CD14-positive monocyte (primary cell): ENCODE data around the gene ZNF783. TPM values are rescaled to one million over a fixed set of nuclear protein-coding genes. Genes with fewer than 3 reads are reported as not detected.

Experiments used
- DNase-seq, 3 donors: peaks; one replicate each; pipeline ENCODE4 v3.0.0-alpha.2; 2011 to 2022
- H2AFZ ChIP-seq: 2 replicates; pipeline ENCODE4 v1.6.0; 2012; ENCODE audit warnings: mild to moderate bottlenecking, low read depth, low read length, inconsistent platforms; ENCODE audit not compliant: insufficient read depth, poor library complexity, severe bottlenecking
- H3K27ac ChIP-seq, 2 donors: 1 replicate in 1 of 2; 2 replicates in 1 of 2; pipeline ENCODE4 v1.5.1; 2012 to 2013; ENCODE audit warnings: low read length in 2 of 2, control low read depth in 1 of 2, inconsistent platforms in 1 of 2, low read depth in 1 of 2, mild to moderate bottlenecking in 1 of 2
- H3K27me3 ChIP-seq, 2 donors: one replicate each; pipeline versions ENCODE4 v1.6.0 to v1.6.1; 2011 to 2013; ENCODE audit warnings: low read length in 2 of 2; ENCODE audit not compliant: control insufficient read depth in 2 of 2, insufficient read depth in 2 of 2
- H3K36me3 ChIP-seq, 2 donors: replicated peaks in 1 of 2; 1 replicate in 1 of 2; 2 replicates in 1 of 2; pipeline versions ENCODE4 v1.5.1 to v1.6.1; 2012 to 2013; ENCODE audit warnings: low read length in 2 of 2, control low read depth in 1 of 2, inconsistent platforms in 1 of 2, mild to moderate bottlenecking in 1 of 2; ENCODE audit not compliant: insufficient read depth in 2 of 2, control insufficient read depth in 1 of 2
- H3K4me1 ChIP-seq, 2 donors: 1 replicate in 1 of 2; 2 replicates in 1 of 2; pipeline versions ENCODE4 v1.5.1 to v1.6.1; 2012 to 2013; ENCODE audit warnings: low read length in 2 of 2, control low read depth in 1 of 2, inconsistent platforms in 1 of 2, mild to moderate bottlenecking in 1 of 2, moderate library complexity in 1 of 2; ENCODE audit not compliant: insufficient read depth in 2 of 2, control insufficient read depth in 1 of 2
- H3K4me2 ChIP-seq: replicated peaks from 2 replicates; pipeline ENCODE3; 2012; ENCODE audit warnings: low read length, moderate library complexity, mild to moderate bottlenecking; ENCODE audit not compliant: poor library complexity, severe bottlenecking; ENCODE audit errors: extremely low read depth
- H3K4me3 ChIP-seq, 3 experiments: fragments of 200-600 bp in 1 of 3; sonication (generic) in 1 of 3; replicated peaks in 1 of 3; 1 replicate in 2 of 3; 2 replicates in 1 of 3; pipeline ENCODE4 v1.5.1; 2011 to 2013; ENCODE audit warnings: low read length in 3 of 3, mild to moderate bottlenecking in 3 of 3, control low read depth in 2 of 3, low read depth in 2 of 3, inconsistent platforms in 1 of 3, moderate library complexity in 1 of 3
- H3K79me2 ChIP-seq: 2 replicates; pipeline ENCODE4 v1.6.0; 2012; ENCODE audit warnings: mild to moderate bottlenecking, control low read depth, inconsistent platforms, low read length, moderate library complexity; ENCODE audit not compliant: insufficient read depth
- H3K9ac ChIP-seq: 2 replicates; pipeline ENCODE4 v1.6.0; 2017; ENCODE audit warnings: low read length, mild to moderate bottlenecking; ENCODE audit not compliant: insufficient read depth, poor library complexity, severe bottlenecking
- H3K9me3 ChIP-seq, 2 donors: replicated peaks in 1 of 2; 1 replicate in 1 of 2; 2 replicates in 1 of 2; pipeline versions ENCODE4 v1.5.1 to v1.6.1; 2012 to 2013; ENCODE audit warnings: low read length in 2 of 2, control low read depth in 1 of 2; ENCODE audit not compliant: control insufficient read depth in 1 of 2, insufficient read depth in 1 of 2
- H4K20me1 ChIP-seq: 2 replicates; pipeline ENCODE4 v1.6.0; 2012; ENCODE audit warnings: mild to moderate bottlenecking, low read length, control low read depth, moderate library complexity; ENCODE audit not compliant: insufficient read depth
- H3K27ac Mint-ChIP-seq, 7 donors: one replicate each; pipeline ENCODE4 v1.8.0; 2020; ENCODE audit warnings: mild to moderate bottlenecking in 7 of 7, mixed read lengths in 7 of 7, moderate library complexity in 6 of 7, inconsistent platforms in 2 of 7
- H3K27me3 Mint-ChIP-seq, 3 donors: one replicate each; pipeline ENCODE4 v1.8.0; 2021 to 2022; ENCODE audit warnings: low read depth in 3 of 3, mild to moderate bottlenecking in 3 of 3, mixed read lengths in 3 of 3, moderate library complexity in 3 of 3, inconsistent platforms in 1 of 3
- H3K36me3 Mint-ChIP-seq, 2 donors: one replicate each; pipeline ENCODE4 v1.8.0; 2020; ENCODE audit warnings: mixed read lengths in 2 of 2, inconsistent platforms in 1 of 2, mild to moderate bottlenecking in 1 of 2
- H3K4me1 Mint-ChIP-seq: one replicate; pipeline ENCODE4 v1.8.0; 2020; ENCODE audit warnings: mild to moderate bottlenecking, mixed read lengths
- H3K4me3 Mint-ChIP-seq, 2 donors: one replicate each; pipeline ENCODE4 v1.8.0; 2020; ENCODE audit warnings: mild to moderate bottlenecking in 2 of 2, mixed read lengths in 2 of 2, moderate library complexity in 1 of 2
- H3K9me3 Mint-ChIP-seq, 7 donors: one replicate each; pipeline ENCODE4 v1.8.0; 2020 to 2022; ENCODE audit warnings: mixed read lengths in 7 of 7, mild to moderate bottlenecking in 6 of 7, moderate library complexity in 6 of 7, inconsistent platforms in 2 of 7
- WGBS: methylation state at CpG from one replicate; pipeline ENCODE4 v1.1.5; 2013; ENCODE audit warnings: missing lambda C conversion rate; ENCODE audit not compliant: insufficient coverage; 5-methylcytosine and 5-hydroxymethylcytosine counted together
- intact Hi-C, 2 donors: fragments of 100-400 bp; cut with micrococcal nuclease; formaldehyde crosslinking; loops; one replicate each; pipeline versions ENCODE4 v1.15.0 to v1.15.1; 2023
- polyA plus RNA-seq, 3 donors: library from polyadenylated mRNA; depleted of rRNA in 1 of 3; unstranded in 2 of 3; stranded (reverse) in 1 of 3; fragments of 300-500 nt in 2 of 3; fragments of >200 nt in 1 of 3; fragmentation: Illumina TruSeq in 2 of 3; gene quantifications; 1 replicate in 2 of 3; 2 replicates in 1 of 3; pipeline ENCODE4 v1.2.3, GENCODE V29; 2012 to 2021
- TF ChIP-seq, protein P1 (sequence below): fragments of 200-600 bp; IDR thresholded peaks from one replicate; pipeline ENCODE4 v1.8.0; 2022; ENCODE audit warnings: antibody characterized with exemption, mild to moderate bottlenecking

ZNF783 gene
- polyA plus RNA-seq, 3 donors = 1.2 to 16.7 (median 1.5) TPM

DNA sequence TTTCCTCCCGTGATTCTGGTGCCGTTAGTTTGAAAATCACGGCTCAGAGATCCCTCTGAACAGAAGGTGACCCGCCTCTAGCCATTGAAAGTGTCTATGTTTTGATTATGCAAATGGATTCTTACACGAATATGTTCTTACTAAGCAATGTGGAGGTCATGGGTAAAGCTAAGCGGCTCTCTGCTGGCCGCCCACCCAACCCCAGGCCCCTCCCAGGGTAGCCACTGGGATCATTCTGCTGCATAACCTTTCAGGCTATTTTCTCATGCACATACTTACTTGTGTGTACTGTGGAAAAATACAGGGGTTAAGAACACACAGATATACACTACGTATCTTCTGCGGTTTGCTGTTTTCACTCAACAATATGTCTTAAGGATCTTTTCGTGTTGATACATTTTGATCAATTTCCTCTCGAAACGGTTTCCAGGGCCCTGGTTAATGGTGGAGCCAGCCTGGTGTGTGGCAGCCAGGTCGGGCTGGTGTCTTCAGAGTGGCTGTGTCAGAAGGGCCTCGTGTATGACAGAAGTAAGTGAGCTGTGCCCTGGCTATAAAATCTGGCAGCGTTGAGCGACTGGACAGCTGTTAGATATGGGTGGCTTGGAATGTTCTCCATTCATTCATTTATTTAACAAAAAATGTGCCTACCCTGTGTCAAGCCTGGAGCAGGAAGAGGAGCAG, 29.9 kb downstream of the ZNF783 start:
- H3K9me3 Mint-ChIP-seq = no peaks in the 10 kb centered on the region
- Histone ChIP-seq H3K27me3 (no peaks in the 10 kb centered on the region), H3K9ac (no peak overlapping the region), H3K79me2 (no peaks in the 10 kb centered on the region), H3K36me3 (no peaks in the 10 kb centered on the region), H3K4me3 (no peak overlapping the region), H3K4me2 (no peak overlapping the region), H3K27ac (no peak overlapping the region), H3K4me1 (no peaks in the 10 kb centered on the region), H2AFZ (no peak overlapping the region), H4K20me1 (no peaks in the 10 kb centered on the region), H3K9me3 (no peaks in the 10 kb centered on the region)
- TF ChIP-seq, protein P1, sequence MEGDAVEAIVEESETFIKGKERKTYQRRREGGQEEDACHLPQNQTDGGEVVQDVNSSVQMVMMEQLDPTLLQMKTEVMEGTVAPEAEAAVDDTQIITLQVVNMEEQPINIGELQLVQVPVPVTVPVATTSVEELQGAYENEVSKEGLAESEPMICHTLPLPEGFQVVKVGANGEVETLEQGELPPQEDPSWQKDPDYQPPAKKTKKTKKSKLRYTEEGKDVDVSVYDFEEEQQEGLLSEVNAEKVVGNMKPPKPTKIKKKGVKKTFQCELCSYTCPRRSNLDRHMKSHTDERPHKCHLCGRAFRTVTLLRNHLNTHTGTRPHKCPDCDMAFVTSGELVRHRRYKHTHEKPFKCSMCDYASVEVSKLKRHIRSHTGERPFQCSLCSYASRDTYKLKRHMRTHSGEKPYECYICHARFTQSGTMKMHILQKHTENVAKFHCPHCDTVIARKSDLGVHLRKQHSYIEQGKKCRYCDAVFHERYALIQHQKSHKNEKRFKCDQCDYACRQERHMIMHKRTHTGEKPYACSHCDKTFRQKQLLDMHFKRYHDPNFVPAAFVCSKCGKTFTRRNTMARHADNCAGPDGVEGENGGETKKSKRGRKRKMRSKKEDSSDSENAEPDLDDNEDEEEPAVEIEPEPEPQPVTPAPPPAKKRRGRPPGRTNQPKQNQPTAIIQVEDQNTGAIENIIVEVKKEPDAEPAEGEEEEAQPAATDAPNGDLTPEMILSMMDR = no peak
- 93% methylated on average over 8 of the region's 16 CpGs for WGBS
- H3K4me1 Mint-ChIP-seq = no peaks in the 10 kb centered on the region
- H3K27ac Mint-ChIP-seq = no peak overlapping the region
- no peak overlapping the region for H3K4me3 Mint-ChIP-seq
- H3K36me3 Mint-ChIP-seq = peaks cover 0 to 6% of the 10 kb centered on the region in 2 donors
- no peak for DNase-seq
- H3K27me3 Mint-ChIP-seq = peaks cover 0 to 4% (median 0%) of the 10 kb centered on the region in 3 donors
- intact Hi-C loops = no loop called here

DNA sequence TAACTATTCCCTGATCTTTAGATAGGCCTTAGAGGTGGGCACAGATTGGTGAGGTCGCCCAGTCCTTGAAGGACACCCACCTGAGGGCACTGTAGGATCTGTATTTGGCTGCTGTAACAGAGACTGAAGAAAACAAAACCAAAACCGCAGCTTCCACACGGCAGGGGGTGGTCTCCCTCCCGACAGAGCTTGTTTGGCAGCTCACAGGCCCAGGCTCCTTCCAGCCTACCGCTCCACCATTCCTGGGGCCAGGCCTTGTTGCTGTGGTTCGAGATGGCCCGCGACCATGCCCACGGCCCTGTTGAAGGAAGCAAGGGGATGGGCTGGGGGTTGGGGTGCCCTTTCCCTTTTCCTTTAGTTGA, 30.4 kb downstream of the ZNF783 start:
- DNase-seq = no peak
- WGBS = 82% methylated on average over 4 of the region's 9 CpGs
- Histone ChIP-seq H2AFZ (no peak overlapping the region), H3K4me3 (no peak overlapping the region), H3K36me3 (no peaks in the 10 kb centered on the region), H3K9me3 (no peaks in the 10 kb centered on the region), H3K79me2 (no peaks in the 10 kb centered on the region), H4K20me1 (no peaks in the 10 kb centered on the region), H3K4me1 (no peaks in the 10 kb centered on the region), H3K4me2 (no peak overlapping the region), H3K27me3 (no peaks in the 10 kb centered on the region), H3K9ac (no peak overlapping the region), H3K27ac (no peak overlapping the region)
- H3K4me3 Mint-ChIP-seq = no peak overlapping the region
- no peaks in the 10 kb centered on the region for H3K9me3 Mint-ChIP-seq
- intact Hi-C loops = no loop called here
- H3K27me3 Mint-ChIP-seq = peaks cover 0 to 4% (median 0%) of the 10 kb centered on the region in 3 donors
- no peaks in the 10 kb centered on the region for H3K4me1 Mint-ChIP-seq
- TF ChIP-seq, protein P1 = no peak
- peaks cover 0 to 6% of the 10 kb centered on the region in 2 donors for H3K36me3 Mint-ChIP-seq
- H3K27ac Mint-ChIP-seq = no peak overlapping the region
